Glomerular endothelial cell (primary cell): ENCODE data around the gene KRT75. TPM values are rescaled to one million over a fixed set of nuclear protein-coding genes. Genes with fewer than 3 reads are reported as not detected.
"Not testable (repeated sequence)": the region's sequence is repeated elsewhere in the genome, so short reads cannot be mapped to it uniquely, and the experiment has no call there.

Experiments used
- DNase-seq: peaks from one replicate; pipeline ENCODE4 v3.0.0-alpha.2; 2011; ENCODE audit warnings: low read depth, low spot score; ENCODE audit errors: extremely low read depth
- total RNA-seq: library from RNA; depleted of rRNA; stranded (reverse); fragments of >200 nt; gene quantifications from 2 replicates; pipeline ENCODE4 v1.2.3, GENCODE V29; 2015

KRT75 gene
- total RNA-seq = not detected in 2 replicates

GRCh38 chr12:52434081-52434733 lies at the start of gene KRT75:
KRT75 (minus strand) TSS chr12:52434371; CDS start chr12:52434304, 67 bp downstream.
- DNase-seq = no peak

- no peak for DNase-seq
These were observed 45.9 kb upstream of the KRT75 start for GRCh38 chr12:52480073-52480472.

- DNase-seq = no peak
These were observed 43.5 kb upstream of the KRT75 start for GRCh38 chr12:52477651-52478050.

- DNase-seq = no peak
These were observed 40.0 kb upstream of the KRT75 start for GRCh38 chr12:52474212-52474611.

GRCh38 chr12:52473768-52474167 lies 39.6 kb upstream of the KRT75 start, which contains the start of gene KRT6C:
KRT6C (minus strand) TSS chr12:52473805; CDS start chr12:52473737, 68 bp downstream.
- DNase-seq = no peak

GRCh38 chr12:52469853-52470252 lies 35.7 kb upstream of the KRT75 start:
- DNase-seq = no peak

- no peak for DNase-seq
These were observed 30.7 kb upstream of the KRT75 start for GRCh38 chr12:52464897-52465296.

GRCh38 chr12:52461693-52462092 lies 27.5 kb upstream of the KRT75 start:
- DNase-seq = no peak

GRCh38 chr12:52458861-52459260 lies 24.7 kb upstream of the KRT75 start:
- no peak for DNase-seq

- DNase-seq = no peak
These were observed 21.6 kb upstream of the KRT75 start for GRCh38 chr12:52455821-52456220.

GRCh38 chr12:52454411-52455201 lies 20.4 kb upstream of the KRT75 start:
- no peak for DNase-seq

- DNase-seq = no peak
These were observed 17.9 kb upstream of the KRT75 start, which contains the start of gene KRT6B for GRCh38 chr12:52452101-52452500. KRT6B (minus strand) TSS chr12:52452146; CDS start chr12:52452078, 68 bp downstream.

GRCh38 chr12:52448228-52448627 lies 14.1 kb upstream of the KRT75 start:
- DNase-seq = no peak

GRCh38 chr12:52447196-52447595 lies 13.0 kb upstream of the KRT75 start:
- DNase-seq = not testable (repeated sequence)

GRCh38 chr12:52446367-52447045 lies 12.3 kb upstream of the KRT75 start:
- DNase-seq = no peak

GRCh38 chr12:52445876-52446275 lies 11.7 kb upstream of the KRT75 start:
- no peak for DNase-seq

- DNase-seq = no peak
These were observed 10.8 kb upstream of the KRT75 start for GRCh38 chr12:52444647-52445595.

GRCh38 chr12:52443966-52444365 lies 9.8 kb upstream of the KRT75 start:
- DNase-seq = no peak

- DNase-seq = no peak
These were observed 8.5 kb upstream of the KRT75 start for GRCh38 chr12:52442600-52443061.

GRCh38 chr12:52441320-52441911 lies 7.2 kb upstream of the KRT75 start:
- DNase-seq = no peak
